ENCODE data around the gene PSMB11. TPM values are rescaled to one million over a fixed set of nuclear protein-coding genes. Genes with fewer than 3 reads are reported as not detected.

The PSMB11 gene
- total RNA-seq, 1 donor from 2014 or later = not detected

DNA sequence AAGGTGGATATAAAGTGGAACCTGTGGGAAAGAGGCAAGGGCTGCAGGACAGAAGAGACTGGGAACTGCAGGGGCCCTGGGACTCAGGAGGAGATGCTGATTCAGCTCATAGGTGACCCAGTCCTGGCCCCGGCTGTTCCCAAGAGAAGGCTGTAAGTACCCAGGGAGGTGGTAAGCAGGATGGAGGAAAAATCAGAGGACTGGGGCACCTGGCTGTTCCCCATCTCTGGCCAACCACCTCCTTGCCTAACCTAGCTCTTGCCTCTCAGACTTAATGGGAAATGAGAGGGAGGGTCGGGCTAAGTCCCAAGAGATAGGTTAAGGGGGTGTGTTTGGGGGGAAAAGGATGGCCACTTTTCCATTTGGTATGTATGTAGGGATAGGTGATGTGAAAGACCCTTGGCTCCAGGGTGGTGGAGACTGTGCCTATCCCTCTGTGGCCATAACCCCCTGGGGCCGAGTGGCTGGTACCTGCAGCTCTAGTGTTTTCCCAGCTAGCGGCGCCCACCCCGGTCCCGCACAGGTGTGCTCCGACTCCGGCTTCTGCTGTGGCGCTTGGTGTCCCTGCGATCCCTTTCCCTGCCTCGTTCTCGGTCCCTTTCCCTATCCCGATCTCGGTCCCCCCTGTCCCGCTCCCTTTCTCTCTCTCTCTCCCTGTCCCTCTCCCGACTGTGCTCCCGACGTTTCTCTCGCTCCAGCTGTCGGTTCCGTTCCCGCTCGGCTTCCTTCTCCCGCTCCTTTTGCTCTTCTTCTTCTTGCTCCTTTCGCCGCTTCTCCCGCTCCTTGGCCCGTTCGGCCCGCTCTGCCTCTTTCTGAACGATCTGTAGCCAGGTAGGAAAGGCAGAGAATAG lies 16.9 kb downstream of the PSMB11 start:
- peak overlapping the region; percentile 8 for H3K4me3 Mint-ChIP-seq
- H3K4me3 ChIP-seq = no peak overlapping the region

DNA sequence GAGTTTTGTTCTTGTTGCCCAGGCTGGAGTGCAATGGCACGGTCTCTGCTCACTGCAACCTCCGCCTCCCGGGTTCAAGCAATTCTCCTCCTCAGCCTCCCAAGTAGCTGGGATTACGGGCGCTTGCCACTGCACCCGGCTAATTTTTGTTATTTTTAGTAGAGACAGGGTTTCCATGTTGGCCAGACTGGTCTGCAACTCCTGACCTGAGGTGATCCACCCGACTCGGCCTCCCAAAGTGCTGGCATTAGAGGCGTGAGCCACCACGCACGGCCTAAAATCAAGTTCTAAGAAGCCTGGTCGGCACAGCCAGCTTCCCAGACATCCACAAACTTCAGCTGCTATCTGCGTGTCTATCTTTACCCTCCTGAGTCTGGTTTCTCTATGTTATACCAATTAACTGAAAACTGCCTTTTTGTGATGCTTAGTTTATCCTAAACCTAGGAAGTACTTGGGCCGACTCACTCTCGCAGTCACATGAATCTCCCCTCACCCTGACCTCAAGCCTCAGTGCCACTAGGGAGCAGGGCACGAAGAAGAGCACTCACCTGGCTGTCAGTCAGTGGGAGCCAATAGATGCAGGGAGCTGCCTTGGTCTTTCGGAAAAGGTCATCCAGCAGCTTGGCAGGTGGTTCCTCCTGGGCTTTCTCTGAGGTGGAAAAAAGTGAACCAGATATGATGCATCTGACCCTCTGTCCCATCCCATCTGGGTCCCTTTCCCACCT lies 18.7 kb downstream of the PSMB11 start:
- peaks cover 40% of the 10 kb centered on the region for H3K79me2 ChIP-seq (ENCODE audit: low read depth)
- peaks cover 33% of the 10 kb centered on the region for H3K36me3 ChIP-seq
- H3K27ac Mint-ChIP-seq = no peak overlapping the region
- H3K4me1 Mint-ChIP-seq = peaks cover 24% of the 10 kb centered on the region
- H3K9me3 Mint-ChIP-seq = no peaks in the 10 kb centered on the region
- TF ChIP-seq EZH2 (IDR thresholded peaks at IDR 0.05) = no peak
- TF ChIP-seq EZH2phosphoT487 (IDR thresholded peaks at IDR 0.05) = no peak
- TF ChIP-seq, protein P1, sequence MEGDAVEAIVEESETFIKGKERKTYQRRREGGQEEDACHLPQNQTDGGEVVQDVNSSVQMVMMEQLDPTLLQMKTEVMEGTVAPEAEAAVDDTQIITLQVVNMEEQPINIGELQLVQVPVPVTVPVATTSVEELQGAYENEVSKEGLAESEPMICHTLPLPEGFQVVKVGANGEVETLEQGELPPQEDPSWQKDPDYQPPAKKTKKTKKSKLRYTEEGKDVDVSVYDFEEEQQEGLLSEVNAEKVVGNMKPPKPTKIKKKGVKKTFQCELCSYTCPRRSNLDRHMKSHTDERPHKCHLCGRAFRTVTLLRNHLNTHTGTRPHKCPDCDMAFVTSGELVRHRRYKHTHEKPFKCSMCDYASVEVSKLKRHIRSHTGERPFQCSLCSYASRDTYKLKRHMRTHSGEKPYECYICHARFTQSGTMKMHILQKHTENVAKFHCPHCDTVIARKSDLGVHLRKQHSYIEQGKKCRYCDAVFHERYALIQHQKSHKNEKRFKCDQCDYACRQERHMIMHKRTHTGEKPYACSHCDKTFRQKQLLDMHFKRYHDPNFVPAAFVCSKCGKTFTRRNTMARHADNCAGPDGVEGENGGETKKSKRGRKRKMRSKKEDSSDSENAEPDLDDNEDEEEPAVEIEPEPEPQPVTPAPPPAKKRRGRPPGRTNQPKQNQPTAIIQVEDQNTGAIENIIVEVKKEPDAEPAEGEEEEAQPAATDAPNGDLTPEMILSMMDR (IDR thresholded peaks at IDR 0.05) = no peak
- H3K9me3 ChIP-seq (ENCODE audit: low read depth) = no peaks in the 10 kb centered on the region
- peaks cover 29% of the 10 kb centered on the region for H3K36me3 Mint-ChIP-seq
- no peaks in the 10 kb centered on the region for H3K27me3 ChIP-seq
- H3K27me3 Mint-ChIP-seq (ENCODE audit: insufficient read depth, low read depth) = peaks cover 4% of the 10 kb centered on the region
- DNase-seq (ENCODE audit: low spot score) = no peak
- no peak overlapping the region for H3K4me2 ChIP-seq
- no peak overlapping the region for H2AFZ ChIP-seq (replicated peaks)
- peaks cover 79% of the 10 kb centered on the region for H3F3A ChIP-seq (ENCODE audit: low read depth)
- H3K4me1 ChIP-seq = peaks cover 4% of the 10 kb centered on the region
- no peak overlapping the region for H3K27ac ChIP-seq
- peaks cover 78% of the 10 kb centered on the region for H4K20me1 ChIP-seq (ENCODE audit: low read depth)
- no peak overlapping the region for H3K9ac ChIP-seq
- H3K4me3 ChIP-seq = no peak overlapping the region
- H3K4me3 Mint-ChIP-seq = peak overlapping the region; percentile 24

More for the DNA sequence above, 16.9 kb downstream of the PSMB11 start:
- no peak overlapping the region for H3K4me2 ChIP-seq
- H3K27ac Mint-ChIP-seq = peak overlapping the region; percentile 6
- no peaks in the 10 kb centered on the region for H3K27me3 ChIP-seq
- no peak overlapping the region for H2AFZ ChIP-seq (replicated peaks)
- peaks cover 22% of the 10 kb centered on the region for H3K4me1 Mint-ChIP-seq
- H4K20me1 ChIP-seq (ENCODE audit: low read depth) = peaks cover 69% of the 10 kb centered on the region
- H3K79me2 ChIP-seq (ENCODE audit: low read depth) = peaks cover 26% of the 10 kb centered on the region
- no peaks in the 10 kb centered on the region for H3K9me3 ChIP-seq (ENCODE audit: low read depth)
- peaks cover 61% of the 10 kb centered on the region for H3F3A ChIP-seq (ENCODE audit: low read depth)
- DNase-seq (ENCODE audit: low spot score) = no peak
- TF ChIP-seq, protein P1 (IDR thresholded peaks at IDR 0.05) = no peak
- no peak for TF ChIP-seq EZH2phosphoT487 (IDR thresholded peaks at IDR 0.05)
- no peak for TF ChIP-seq EZH2 (IDR thresholded peaks at IDR 0.05)
- H3K9ac ChIP-seq = no peak overlapping the region
- peaks cover 4% of the 10 kb centered on the region for H3K27me3 Mint-ChIP-seq (ENCODE audit: insufficient read depth, low read depth)
- H3K4me1 ChIP-seq = peaks cover 5% of the 10 kb centered on the region
- H3K36me3 ChIP-seq = peaks cover 22% of the 10 kb centered on the region
- peaks cover 24% of the 10 kb centered on the region for H3K36me3 Mint-ChIP-seq
- no peaks in the 10 kb centered on the region for H3K9me3 Mint-ChIP-seq
- peak overlapping the region; percentile 41 for H3K27ac ChIP-seq

DNA sequence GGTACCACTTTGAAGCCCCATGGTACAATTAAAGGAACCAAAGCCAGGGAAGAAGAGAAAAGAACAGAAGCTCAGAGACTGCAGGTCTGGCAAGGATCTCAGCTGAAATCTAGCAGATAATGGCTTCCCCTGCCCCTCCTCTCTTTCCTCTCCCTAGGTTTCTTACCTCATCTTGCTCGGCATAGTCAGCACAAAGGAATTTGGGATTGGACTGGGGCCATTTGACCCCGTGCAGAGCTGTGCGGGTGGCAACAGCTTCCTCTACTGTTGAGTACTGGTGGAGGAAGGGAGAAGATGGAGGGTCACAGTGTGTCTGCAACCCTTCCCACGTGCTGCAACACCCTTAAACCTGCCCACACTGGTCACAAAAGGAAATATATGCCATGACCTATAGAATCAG lies 20.0 kb downstream of the PSMB11 start:
- Histone ChIP-seq H3K4me2 (no peak overlapping the region), H3K9ac (no peak overlapping the region), H2AFZ (replicated peaks) (no peak overlapping the region), H3K4me1 (peaks cover 11% of the 10 kb centered on the region), H4K20me1 (ENCODE audit: low read depth) (peaks cover 85% of the 10 kb centered on the region), H3K9me3 (ENCODE audit: low read depth) (no peaks in the 10 kb centered on the region), H3F3A (ENCODE audit: low read depth) (peaks cover 92% of the 10 kb centered on the region), H3K27me3 (no peaks in the 10 kb centered on the region), H3K4me3 (no peak overlapping the region), H3K27ac (peak overlapping the region; percentile 54), H3K36me3 (peaks cover 35% of the 10 kb centered on the region), H3K79me2 (ENCODE audit: low read depth) (peaks cover 50% of the 10 kb centered on the region)
- Mint-ChIP-seq H3K4me3 (no peak overlapping the region), H3K9me3 (no peaks in the 10 kb centered on the region), H3K27ac (no peak overlapping the region), H3K36me3 (peaks cover 34% of the 10 kb centered on the region), H3K27me3 (ENCODE audit: insufficient read depth, low read depth) (peaks cover 4% of the 10 kb centered on the region), H3K4me1 (peaks cover 19% of the 10 kb centered on the region)
- DNase-seq (ENCODE audit: low spot score) = no peak
- TF ChIP-seq, protein P1 (IDR thresholded peaks at IDR 0.05) = no peak
- TF ChIP-seq EZH2phosphoT487 (IDR thresholded peaks at IDR 0.05) = no peak
- TF ChIP-seq EZH2 (IDR thresholded peaks at IDR 0.05) = no peak

Data from neural progenitor cell (in vitro differentiated cells).